Trophoblast cell (in vitro differentiated cells and primary cell): ENCODE measurements around the gene UBQLN1. TPM values are rescaled to one million over a fixed set of nuclear protein-coding genes. Genes with fewer than 3 reads are reported as not detected.
A peak's percentile ranks its signal among the peaks of the same experiment; 100 is the strongest.

ENCODE experiments used
- DNase-seq, 2 donors: peaks; one replicate each; pipeline ENCODE4 v3.0.0-alpha.2; 2016
- H2AFZ ChIP-seq: 2 replicates; pipeline ENCODE4 v1.6.1; 2013; ENCODE audit warnings: low read length, moderate library complexity, mild to moderate bottlenecking; ENCODE audit not compliant: insufficient read depth, poor library complexity
- H2AK5ac ChIP-seq: 2 replicates; pipeline ENCODE4 v1.6.1; 2013; ENCODE audit warnings: mild to moderate bottlenecking, low read length
- H2BK120ac ChIP-seq: 2 replicates; pipeline ENCODE4 v1.6.1; 2013; ENCODE audit warnings: low read length, mild to moderate bottlenecking, moderate library complexity; ENCODE audit not compliant: insufficient read depth, poor library complexity
- H2BK12ac ChIP-seq: 2 replicates; pipeline ENCODE4 v1.6.1; 2013; ENCODE audit warnings: mild to moderate bottlenecking, low read length, moderate library complexity
- H2BK5ac ChIP-seq: 2 replicates; pipeline ENCODE4 v1.6.1; 2013; ENCODE audit warnings: low read length, low read depth, moderate library complexity, mild to moderate bottlenecking; ENCODE audit not compliant: poor library complexity
- H3K14ac ChIP-seq: 2 replicates; pipeline ENCODE4 v1.6.1; 2013; ENCODE audit warnings: mild to moderate bottlenecking, low read length
- H3K18ac ChIP-seq: 2 replicates; pipeline ENCODE4 v1.6.1; 2013; ENCODE audit warnings: mild to moderate bottlenecking, low read length
- H3K23ac ChIP-seq: 2 replicates; pipeline ENCODE4 v1.6.1; 2013; ENCODE audit warnings: low read length
- H3K27ac ChIP-seq: 2 replicates; pipeline ENCODE4 v1.5.1; 2013; ENCODE audit warnings: low read depth, mild to moderate bottlenecking, inconsistent platforms, low read length, moderate library complexity
- H3K27me3 ChIP-seq: 2 replicates; pipeline ENCODE4 v1.6.1; 2013; ENCODE audit warnings: inconsistent platforms, mild to moderate bottlenecking, low read length, moderate library complexity; ENCODE audit not compliant: insufficient read depth
- H3K36me3 ChIP-seq, 2 experiments: 1 replicate in 1 of 2; 2 replicates in 1 of 2; pipeline ENCODE4 v1.6.1; 2013; ENCODE audit warnings: low read length in 2 of 2, mild to moderate bottlenecking in 2 of 2, moderate library complexity in 1 of 2; ENCODE audit not compliant: insufficient read depth in 2 of 2, control insufficient read depth in 1 of 2
- H3K4ac ChIP-seq: 2 replicates; pipeline ENCODE4 v1.6.1; 2013; ENCODE audit warnings: low read depth, mild to moderate bottlenecking, low read length, moderate library complexity
- H3K4me1 ChIP-seq, 2 experiments: 1 replicate in 1 of 2; 2 replicates in 1 of 2; pipeline ENCODE4 v1.6.1; 2013; ENCODE audit warnings: low read length in 2 of 2, mild to moderate bottlenecking in 2 of 2, moderate library complexity in 1 of 2; ENCODE audit not compliant: insufficient read depth in 2 of 2, control insufficient read depth in 1 of 2
- H3K4me2 ChIP-seq: 2 replicates; pipeline ENCODE4 v1.6.1; 2013; ENCODE audit warnings: inconsistent platforms, mild to moderate bottlenecking, low read length, moderate library complexity
- H3K4me3 ChIP-seq: 2 replicates; pipeline ENCODE4 v1.5.1; 2013; ENCODE audit warnings: mild to moderate bottlenecking, low read depth, low read length, inconsistent platforms
- H3K79me1 ChIP-seq: one replicate; pipeline ENCODE4 v1.6.1; 2013; ENCODE audit warnings: low read length
- H3K79me2 ChIP-seq: 2 replicates; pipeline ENCODE4 v1.6.1; 2013; ENCODE audit warnings: low read length, mild to moderate bottlenecking; ENCODE audit not compliant: control insufficient read depth, insufficient read depth, poor library complexity
- H3K9ac ChIP-seq: 2 replicates; pipeline ENCODE4 v1.6.1; 2013; ENCODE audit warnings: mild to moderate bottlenecking, low read length
- H3K9me3 ChIP-seq: 2 replicates; pipeline ENCODE4 v1.6.1; 2013; ENCODE audit warnings: low read depth, mild to moderate bottlenecking, control low read depth, inconsistent platforms, low read length; ENCODE audit not compliant: insufficient read depth
- H4K12ac ChIP-seq: 2 replicates; pipeline ENCODE4 v1.6.1; 2013; ENCODE audit warnings: low read depth, mild to moderate bottlenecking, low read length, moderate library complexity
- H4K8ac ChIP-seq: 2 replicates; pipeline ENCODE4 v1.6.1; 2013; ENCODE audit warnings: low read depth, mild to moderate bottlenecking, low read length, moderate library complexity
- H4K91ac ChIP-seq: one replicate; pipeline ENCODE4 v1.6.1; 2013; ENCODE audit warnings: low read depth, mild to moderate bottlenecking, low read length, moderate library complexity
- whole genome bisulfite sequencing: extraction: QIAGEN DNeasy Blood & Tissue Kit; methylation state at CpG from one replicate; pipeline ENCODE4 v1.1.7; 2013; ENCODE audit warnings: missing lambda C conversion rate; ENCODE audit not compliant: insufficient read length, insufficient coverage; ENCODE audit errors: extremely low coverage; 5-methylcytosine and 5-hydroxymethylcytosine counted together
- polyA plus RNA-seq: library from polyadenylated mRNA; stranded (reverse); fragments of 200-250 nt; gene quantifications from 2 replicates; pipeline ENCODE4 v1.2.3, GENCODE V29; 2013

Gene UBQLN1
- 110 TPM in 2 replicates for polyA plus RNA-seq

GRCh38 chr9:83707768-83708514 lies at the start of gene UBQLN1:
TSS of gene UBQLN1 (minus strand) at chr9:83707958. CDS start at chr9:83707679, 279 bp downstream.
- Histone ChIP-seq H3K4me1 (no peaks in the 10 kb centered on the region), H4K91ac (peak within 1 kb of the TSS; percentile 98), H2AFZ (peak within 1 kb of the TSS; percentile 94), H3K4ac (peak within 1 kb of the TSS; percentile 97), H3K27ac (peak within 1 kb of the TSS; percentile 98), H3K36me3 (no peaks in the 10 kb centered on the region), H3K18ac (peak within 1 kb of the TSS; percentile 97), H3K4me2 (peak within 1 kb of the TSS; percentile 98), H3K14ac (peak within 1 kb of the TSS; percentile 100), H3K79me1 (peaks cover 16% of the 10 kb centered on the region), H3K27me3 (no peaks in the 10 kb centered on the region), H2BK12ac (no peak within 1 kb of the TSS), H3K79me2 (peaks cover 12% of the 10 kb centered on the region), H2AK5ac (peak within 1 kb of the TSS; percentile 87), H3K9ac (peak within 1 kb of the TSS; percentile 97), H3K23ac (no peak within 1 kb of the TSS), H3K4me3 (peak within 1 kb of the TSS; percentile 96), H4K12ac (peak within 1 kb of the TSS; percentile 80), H3K9me3 (no peaks in the 10 kb centered on the region), H2BK5ac (peak within 1 kb of the TSS; percentile 96), H4K8ac (peak within 1 kb of the TSS; percentile 99), H2BK120ac (peak within 1 kb of the TSS; percentile 91)
- peak; percentile 90 to 97 for DNase-seq
- WGBS, result no CpG with 5 or more reads among the region's 67 CpGs

- DNase-seq, result no peak
- no peaks in the 10 kb centered on the region for H3K79me1 ChIP-seq
- H2AFZ ChIP-seq, result no peak overlapping the region
- H3K9me3 ChIP-seq, result no peaks in the 10 kb centered on the region
- H3K4me2 ChIP-seq, result no peak overlapping the region
- no peak overlapping the region for H3K18ac ChIP-seq
- H2BK120ac ChIP-seq, result no peak overlapping the region
- H3K4me3 ChIP-seq, result no peak overlapping the region
- no peaks in the 10 kb centered on the region for H3K79me2 ChIP-seq
- no peaks in the 10 kb centered on the region for H3K36me3 ChIP-seq
- no peak overlapping the region for H4K12ac ChIP-seq
- no peaks in the 10 kb centered on the region for H3K27me3 ChIP-seq
- no peak overlapping the region for H2BK12ac ChIP-seq
- H3K14ac ChIP-seq, result no peak overlapping the region
- H2BK5ac ChIP-seq, result no peak overlapping the region
- H3K27ac ChIP-seq, result no peak overlapping the region
- no peak overlapping the region for H2AK5ac ChIP-seq
- H3K23ac ChIP-seq, result no peak overlapping the region
- no peak overlapping the region for H3K4ac ChIP-seq
- H4K91ac ChIP-seq, result no peak overlapping the region
- no peak overlapping the region for H3K9ac ChIP-seq
- no peaks in the 10 kb centered on the region for H3K4me1 ChIP-seq
- H4K8ac ChIP-seq, result no peak overlapping the region
Observed at GRCh38 chr9:83754383-83754977, 46.7 kb upstream of the UBQLN1 start.

GRCh38 chr9:83749706-83750105 lies 41.9 kb upstream of the UBQLN1 start:
- Histone ChIP-seq H4K8ac (no peak overlapping the region), H3K9me3 (no peaks in the 10 kb centered on the region), H3K4me2 (no peak overlapping the region), H3K27ac (no peak overlapping the region), H3K4me3 (no peak overlapping the region), H4K91ac (no peak overlapping the region), H3K23ac (no peak overlapping the region), H3K14ac (no peak overlapping the region), H3K27me3 (no peaks in the 10 kb centered on the region), H3K4ac (no peak overlapping the region), H2BK120ac (no peak overlapping the region), H3K9ac (no peak overlapping the region), H2AFZ (no peak overlapping the region), H3K79me1 (no peaks in the 10 kb centered on the region), H2BK5ac (no peak overlapping the region), H3K4me1 (no peaks in the 10 kb centered on the region), H3K79me2 (no peaks in the 10 kb centered on the region), H3K36me3 (no peaks in the 10 kb centered on the region), H2AK5ac (no peak overlapping the region), H4K12ac (no peak overlapping the region), H2BK12ac (no peak overlapping the region), H3K18ac (no peak overlapping the region)
- no peak for DNase-seq
- no CpG with 5 or more reads among the region's 3 CpGs for WGBS

- no peak overlapping the region for H2BK5ac ChIP-seq
- H3K4ac ChIP-seq, result no peak overlapping the region
- no peak overlapping the region for H2AFZ ChIP-seq
- no peak overlapping the region for H2BK12ac ChIP-seq
- H2BK120ac ChIP-seq, result no peak overlapping the region
- no peaks in the 10 kb centered on the region for H3K4me1 ChIP-seq
- H3K79me1 ChIP-seq, result no peaks in the 10 kb centered on the region
- H4K91ac ChIP-seq, result no peak overlapping the region
- H4K12ac ChIP-seq, result no peak overlapping the region
- no peak overlapping the region for H3K27ac ChIP-seq
- no peaks in the 10 kb centered on the region for H3K79me2 ChIP-seq
- no peak overlapping the region for H3K14ac ChIP-seq
- no peak overlapping the region for H3K23ac ChIP-seq
- no peak overlapping the region for H2AK5ac ChIP-seq
- no peaks in the 10 kb centered on the region for H3K9me3 ChIP-seq
- no peak overlapping the region for H3K18ac ChIP-seq
- H3K27me3 ChIP-seq, result no peaks in the 10 kb centered on the region
- H4K8ac ChIP-seq, result no peak overlapping the region
- no peaks in the 10 kb centered on the region for H3K36me3 ChIP-seq
- H3K4me3 ChIP-seq, result no peak overlapping the region
- H3K9ac ChIP-seq, result no peak overlapping the region
- no peak overlapping the region for H3K4me2 ChIP-seq
- WGBS, result no CpG with 5 or more reads among the region's 1 CpG
- DNase-seq, result peak in 1 of 2 donors; percentile 37
Observed at GRCh38 chr9:83744206-83744605, 36.4 kb upstream of the UBQLN1 start.
